HEK293T (cell line): ENCODE measurements around the gene MYBPH.

ENCODE experiments used
- ELF4 ChIP-seq: fragments of 450-650 bp; IDR thresholded peaks from 2 replicates; pipeline ENCODE4 v1.6.1; 2017; ENCODE audit warnings: antibody characterized with exemption
- HDGF ChIP-seq: fragments of 450-650 bp; IDR thresholded peaks from 2 replicates; pipeline ENCODE4 v1.6.1; 2017; ENCODE audit warnings: antibody characterized with exemption, borderline replicate concordance
- L3MBTL2 ChIP-seq: fragments of 450-650 bp; conservative IDR thresholded peaks from 2 replicates; pipeline ENCODE4 v1.6.1; 2016; ENCODE audit warnings: mild to moderate bottlenecking
- SP1 ChIP-seq: fragments of 450-650 bp; IDR thresholded peaks from 2 replicates; pipeline ENCODE4 v1.6.1; 2017
- TARDBP ChIP-seq: fragments of 450-650 bp; IDR thresholded peaks from 2 replicates; pipeline ENCODE4 v1.6.1; 2016
- ZNF384 ChIP-seq: fragments of 450-650 bp; IDR thresholded peaks from 2 replicates; pipeline ENCODE4 v1.6.1; 2016

- TF ChIP-seq ELF4: no peak
- no peak for TF ChIP-seq L3MBTL2
- TF ChIP-seq ZNF384: no peak
- TF ChIP-seq TARDBP: no peak
- TF ChIP-seq SP1: no peak
- no peak for TF ChIP-seq HDGF
Measured at GRCh38 chr1:203165800-203166161, 9.8 kb downstream of the MYBPH start.
